Measurements from ENCODE around the gene RAB3IP.

The RAB3IP gene

GRCh38 chr12:69738351-69739286, at the start of gene RAB3IP:
Gene RAB3IP (plus strand): TSS chr12:69738860. CDS start chr12:69755409, 16,549 bp downstream.
- DNase-seq (ENCODE audit: low read depth in 2 of 2), result peak; percentile 85 to 91

GRCh38 chr12:69689638-69690037, 49.0 kb upstream of the RAB3IP start:
- DNase-seq (ENCODE audit: low read depth in 2 of 2), result no peak

DNA sequence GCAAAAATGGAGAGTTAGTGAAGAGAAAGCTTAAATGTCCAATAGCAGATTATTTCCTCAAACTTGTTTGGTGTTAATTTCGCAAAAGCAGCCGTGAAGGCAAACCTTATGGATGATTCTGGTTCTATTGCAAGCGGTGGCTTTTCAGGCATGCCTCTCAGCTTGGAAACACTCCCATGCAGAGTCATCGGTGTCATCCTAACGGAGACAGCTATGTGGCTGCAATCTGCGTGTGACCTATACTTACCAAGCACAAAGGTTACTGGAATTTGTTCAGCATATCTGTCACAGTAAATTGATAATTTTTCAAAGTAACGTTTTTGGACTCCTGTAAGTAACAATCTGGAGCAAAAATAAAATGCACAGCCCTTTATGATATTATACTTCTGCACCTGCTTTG, 44.5 kb upstream of the RAB3IP start:
- DNase-seq (ENCODE audit: low read depth in 2 of 2), result no peak

GRCh38 chr12:69698054-69698453, 40.6 kb upstream of the RAB3IP start:
- no peak for DNase-seq (ENCODE audit: low read depth in 2 of 2)

DNA sequence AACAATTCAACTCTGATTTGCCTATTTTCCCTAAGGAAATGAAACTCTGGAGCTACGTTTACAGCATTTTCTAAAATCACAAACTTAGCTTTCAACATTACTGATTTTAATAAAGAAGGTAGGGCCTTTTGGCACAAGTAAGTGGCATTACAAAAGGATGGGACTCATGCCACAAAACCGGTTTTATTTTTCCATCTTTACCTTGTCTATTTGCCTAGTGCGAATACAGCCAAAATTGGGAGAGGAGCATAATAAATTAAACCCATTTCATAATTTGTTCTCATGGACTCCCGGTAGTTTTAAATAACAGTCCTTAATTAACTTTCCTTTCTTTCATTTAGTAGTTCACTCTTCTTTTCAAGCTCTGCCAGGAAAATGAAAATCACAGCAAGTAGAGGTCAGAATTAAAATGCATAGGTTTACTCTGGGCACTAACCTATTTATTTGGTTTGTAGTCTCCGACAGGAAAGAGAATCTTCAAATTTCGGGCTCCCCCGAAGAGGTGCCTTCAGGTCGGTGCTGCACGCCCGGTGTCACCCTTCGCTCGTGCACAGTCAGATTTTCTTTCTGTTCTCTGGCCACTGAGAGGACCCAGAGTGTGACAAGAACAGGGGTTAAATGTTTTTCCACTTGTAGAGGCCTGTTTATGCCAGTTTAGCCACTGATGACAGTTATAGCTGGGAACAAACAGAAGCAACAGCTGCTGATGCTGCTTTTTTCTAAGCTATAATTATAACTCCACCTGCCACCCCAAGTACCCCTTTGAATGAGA, 39.7 kb upstream of the RAB3IP start, which contains the start of gene BEST3:
Gene BEST3, minus strand, starts transcription at position 535 of the 772 bp plus-strand sequence. CDS start 1,505 bp downstream, outside the sequence.
- no peak for DNase-seq (ENCODE audit: low read depth in 2 of 2)

GRCh38 chr12:69701826-69702225, 36.8 kb upstream of the RAB3IP start:
- DNase-seq (ENCODE audit: low read depth in 2 of 2), result no peak

DNA sequence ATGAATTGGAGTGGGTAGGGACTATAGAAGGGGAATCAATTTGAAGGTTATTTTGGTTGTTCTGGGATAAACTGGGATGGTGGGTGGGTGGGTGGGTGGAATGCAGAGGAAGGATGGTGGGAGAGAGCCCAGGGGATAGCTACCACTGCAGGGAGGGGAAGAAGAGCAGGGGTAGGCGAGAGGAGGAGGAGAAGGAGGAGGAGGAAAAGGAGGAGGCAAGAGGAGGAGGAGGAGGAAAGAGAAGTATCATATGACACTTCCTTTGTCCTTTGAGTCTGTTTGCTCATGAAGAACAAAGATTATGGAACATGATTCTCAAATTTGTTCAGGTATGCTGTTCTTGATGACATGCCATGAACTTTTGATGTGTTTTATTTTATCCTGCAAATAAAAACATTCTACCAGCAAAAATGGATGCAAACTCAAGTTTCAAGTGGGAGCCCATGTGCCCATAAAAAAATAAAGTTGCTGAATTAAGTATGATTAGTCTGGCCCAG, 35.5 kb upstream of the RAB3IP start:
- no peak for DNase-seq (ENCODE audit: low read depth in 2 of 2)

DNA sequence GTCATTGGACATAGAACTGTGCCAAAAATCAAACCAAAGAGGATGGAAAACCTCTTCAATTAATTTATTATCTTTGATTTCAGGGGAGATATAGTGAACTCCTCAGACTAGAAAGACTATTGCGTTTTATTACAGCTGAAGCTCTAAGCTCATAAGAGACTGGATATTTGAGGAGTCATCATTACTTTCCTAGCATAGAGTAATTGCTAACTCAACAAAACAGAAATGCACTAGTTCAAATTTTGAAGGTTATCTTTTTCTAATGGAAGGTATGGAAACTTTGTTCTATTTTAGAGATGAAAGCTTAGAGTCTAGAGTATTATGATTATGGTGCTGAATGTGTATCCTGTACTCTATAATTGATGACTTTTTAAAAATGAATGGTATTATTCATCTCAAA, 34.3 kb upstream of the RAB3IP start:
- no peak for DNase-seq (ENCODE audit: low read depth in 2 of 2)

DNA sequence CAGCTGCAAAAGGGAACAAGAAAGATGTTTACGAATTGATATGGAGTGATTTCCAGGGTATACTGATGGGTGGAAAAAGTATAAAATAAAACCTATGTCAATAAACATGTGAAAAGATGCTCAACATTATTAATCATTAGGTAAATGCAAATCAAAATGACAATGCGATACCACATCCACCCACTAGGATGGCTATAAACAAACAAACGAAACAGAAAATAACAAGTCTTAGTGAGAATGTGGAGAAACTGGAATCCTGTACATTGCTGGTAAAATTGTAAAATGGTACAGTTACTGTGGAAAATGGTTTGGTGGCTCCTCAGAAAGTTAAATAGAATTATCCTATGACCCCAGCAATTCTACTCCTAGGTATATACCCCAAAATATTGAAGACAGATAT, 30.0 kb upstream of the RAB3IP start:
- DNase-seq (ENCODE audit: low read depth in 2 of 2), result no peak

GRCh38 chr12:69712826-69713225, 25.8 kb upstream of the RAB3IP start:
- no peak for DNase-seq (ENCODE audit: low read depth in 2 of 2)

DNA sequence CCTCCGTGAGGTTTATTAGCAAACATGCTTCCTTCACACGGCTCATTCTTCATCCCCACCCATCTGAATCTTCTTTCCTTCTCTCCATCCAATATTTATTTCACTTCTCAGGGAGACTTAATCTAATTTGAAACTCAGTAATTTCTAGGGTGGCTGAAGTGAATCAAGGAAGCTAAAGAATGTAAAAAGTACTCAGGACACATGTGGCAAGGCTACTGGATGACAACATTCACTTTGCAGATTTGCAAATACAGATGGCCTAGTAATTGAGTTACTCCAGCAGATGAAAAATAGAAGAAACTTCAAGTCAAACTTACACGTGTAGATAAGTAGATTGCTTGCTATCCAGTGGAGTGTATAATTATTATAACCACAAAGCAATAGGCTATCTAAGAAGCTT, 24.1 kb upstream of the RAB3IP start:
- DNase-seq (ENCODE audit: low read depth in 2 of 2), result no peak

DNA sequence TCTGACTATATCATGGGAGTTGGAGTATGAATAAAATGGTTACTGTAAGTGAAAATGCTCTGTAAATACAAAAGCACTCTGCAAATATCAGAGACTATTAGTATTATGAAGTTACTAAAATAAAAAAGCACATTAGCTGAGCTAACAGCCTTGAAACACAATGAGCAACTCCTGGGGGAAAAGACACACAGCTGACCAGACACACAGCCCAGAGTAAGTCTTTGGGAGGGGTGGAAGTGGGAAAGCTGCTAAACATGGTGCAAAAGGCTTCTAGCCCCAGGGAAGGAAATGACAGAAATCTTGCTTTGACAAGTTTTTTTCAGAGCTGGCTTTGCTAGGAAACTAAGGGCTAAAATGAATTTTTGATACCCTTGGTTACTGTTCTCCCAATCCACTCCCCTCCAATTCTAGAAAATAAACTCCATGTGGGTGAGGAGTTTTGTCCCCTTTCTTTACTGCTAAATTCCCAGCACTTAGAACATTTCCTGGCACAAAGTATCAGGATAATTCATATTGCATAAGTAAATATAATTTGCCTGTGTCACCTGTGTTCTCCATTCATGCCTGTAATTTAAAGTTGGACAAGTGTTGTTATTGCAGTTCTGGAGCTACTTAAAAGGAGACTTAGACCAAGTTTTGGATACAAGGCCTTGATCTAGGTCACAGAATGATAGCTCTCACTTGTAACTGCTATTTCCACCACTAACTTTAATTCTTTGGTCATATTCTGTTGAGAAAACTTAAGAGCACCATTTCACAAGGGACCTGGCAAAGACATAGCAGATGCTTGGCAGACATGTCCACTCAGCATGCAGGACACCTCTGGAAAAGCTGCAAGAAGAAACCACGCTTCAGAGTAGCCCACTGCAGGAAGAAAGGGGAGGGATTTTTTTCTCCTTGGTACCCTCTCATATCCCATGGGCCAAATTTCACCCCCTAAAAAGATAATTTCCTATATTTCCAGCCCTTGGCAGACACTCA, 19.0 kb upstream of the RAB3IP start:
- DNase-seq (ENCODE audit: low read depth in 2 of 2), result no peak

GRCh38 chr12:69720750-69721149, 17.9 kb upstream of the RAB3IP start:
- no peak for DNase-seq (ENCODE audit: low read depth in 2 of 2)

- no peak for DNase-seq (ENCODE audit: low read depth in 2 of 2)
Observed at GRCh38 chr12:69726922-69727321, 11.7 kb upstream of the RAB3IP start.

DNA sequence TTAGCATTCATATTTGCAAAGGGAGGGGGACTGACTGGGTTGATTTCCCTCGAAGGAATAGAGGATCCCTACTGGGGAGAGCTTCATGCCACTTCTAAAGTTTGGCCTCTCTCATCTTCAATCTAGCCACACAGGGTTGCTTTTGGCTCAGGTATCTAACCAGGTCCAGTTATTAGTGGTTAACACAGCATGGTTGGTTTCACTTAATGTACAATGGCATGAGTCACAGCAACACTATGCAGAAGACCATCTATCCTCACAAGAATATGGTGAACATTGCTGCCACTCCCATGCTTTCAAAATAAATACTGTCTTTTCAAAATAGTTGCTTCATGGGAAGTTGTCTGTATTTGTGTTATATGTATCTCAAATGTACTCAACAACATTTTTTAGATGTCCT, 6.6 kb upstream of the RAB3IP start:
- no peak for DNase-seq (ENCODE audit: low read depth in 2 of 2)

DNA sequence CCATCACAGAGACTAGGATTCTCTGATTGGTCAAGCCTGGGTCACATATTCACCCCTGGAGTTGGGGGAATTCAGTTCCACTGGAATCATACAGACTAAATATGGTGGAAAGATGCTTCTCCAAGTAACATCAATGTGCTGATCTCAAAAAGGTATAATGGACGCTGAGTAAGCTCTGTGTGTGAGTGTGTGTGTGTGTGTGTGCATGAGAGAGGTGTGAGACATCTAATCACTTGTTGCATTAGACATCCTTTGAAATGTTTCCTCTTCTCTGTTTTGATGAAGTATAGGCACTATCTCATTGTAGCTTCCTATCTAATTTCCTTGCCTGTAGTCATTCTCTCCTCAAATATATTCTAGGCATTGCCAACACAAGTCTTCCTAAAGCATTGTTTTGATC, 5.0 kb upstream of the RAB3IP start:
- DNase-seq (ENCODE audit: low read depth in 2 of 2), result no peak

- peak; percentile 31 to 38 for DNase-seq (ENCODE audit: low read depth in 2 of 2)
Observed at GRCh38 chr12:69739287-69740191, 879 bp downstream of the RAB3IP start.

DNA sequence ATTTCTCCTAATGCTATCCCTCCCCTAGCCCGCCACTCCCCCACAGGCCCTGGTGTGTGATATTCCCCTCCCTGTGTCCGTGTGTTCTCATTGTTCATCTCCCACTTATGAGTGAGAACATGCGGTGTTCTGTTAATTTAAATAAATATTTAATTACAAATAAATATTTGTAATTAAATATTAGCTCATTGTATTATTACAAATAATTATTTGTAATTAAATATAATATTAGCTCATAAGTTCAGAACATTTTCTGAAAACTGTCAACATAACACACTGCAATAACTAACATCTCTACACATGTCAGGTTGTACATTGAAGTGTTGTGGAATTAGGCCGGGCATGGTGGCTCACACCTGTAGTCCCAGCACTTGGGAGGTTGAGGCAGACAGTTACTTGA, 5.4 kb downstream of the RAB3IP start:
- no peak for DNase-seq (ENCODE audit: low read depth in 2 of 2)

DNA sequence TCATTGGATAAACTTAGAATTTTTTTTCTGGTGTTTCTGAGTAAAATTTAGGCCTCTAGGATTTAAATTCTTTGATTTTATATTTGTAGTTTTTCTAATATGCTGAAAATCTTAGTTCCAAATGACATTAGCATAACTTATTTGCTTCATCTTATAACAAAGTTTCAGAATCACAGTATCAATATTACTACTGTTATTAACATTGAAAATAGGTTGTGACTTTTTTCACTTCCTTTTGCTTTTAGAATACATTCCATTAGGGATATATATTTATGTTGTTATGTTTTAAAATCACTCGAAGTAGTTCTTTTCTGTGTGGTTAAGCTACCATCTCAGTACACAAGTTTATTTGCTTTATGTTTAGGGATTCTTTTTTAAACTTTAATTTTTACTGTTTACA, 12.8 kb downstream of the RAB3IP start:
- DNase-seq (ENCODE audit: low read depth in 2 of 2), result no peak

- no peak for DNase-seq (ENCODE audit: low read depth in 2 of 2)
Observed at GRCh38 chr12:69755302-69755701, 16.6 kb downstream of the RAB3IP start.
